ENCODE results near the gene C9orf50. TPM values are rescaled to one million over a fixed set of nuclear protein-coding genes. Genes with fewer than 3 reads are reported as not detected.

Gene C9orf50
- total RNA-seq, 1 experiment from 2014 or later = not detected

DNA sequence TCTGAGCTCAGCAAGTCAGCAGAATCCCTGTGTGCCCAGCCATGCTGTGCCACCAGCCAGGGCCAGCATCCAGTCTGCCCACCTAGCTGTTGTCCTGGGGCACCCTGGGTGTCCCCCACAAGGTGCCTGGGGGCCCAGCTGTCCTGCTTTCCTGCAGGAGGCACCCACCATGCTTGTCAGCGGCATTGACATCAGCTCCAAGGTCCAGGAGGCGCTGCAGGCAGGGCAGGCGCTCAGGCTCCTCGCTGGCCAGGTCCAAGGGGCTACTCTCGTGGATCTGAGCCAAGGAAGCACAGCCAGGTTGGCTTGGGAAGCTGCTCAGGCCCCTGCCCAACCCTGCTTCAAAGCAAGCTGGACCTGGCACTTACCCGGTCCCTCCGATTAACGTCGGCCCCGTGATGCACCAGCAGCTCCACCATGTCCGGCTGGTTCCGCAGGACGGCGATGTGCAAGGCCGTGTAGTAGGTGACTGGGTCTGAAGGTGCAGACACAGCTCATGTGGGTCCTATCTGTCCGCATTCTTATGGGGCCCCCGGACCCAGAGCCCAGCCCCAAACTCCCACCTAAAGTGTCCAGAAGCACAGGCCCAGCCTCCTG lies 18.2 kb upstream of the C9orf50 start:
- no peak for TF ChIP-seq TCF7L2 (IDR thresholded peaks at IDR 0.05; ENCODE audit: low read depth, low read length)
- TF ChIP-seq SIN3A (IDR thresholded peaks at IDR 0.05; ENCODE audit: borderline replicate concordance, insufficient read depth, low read depth, low read length) = no peak
- TF ChIP-seq, protein P1, sequence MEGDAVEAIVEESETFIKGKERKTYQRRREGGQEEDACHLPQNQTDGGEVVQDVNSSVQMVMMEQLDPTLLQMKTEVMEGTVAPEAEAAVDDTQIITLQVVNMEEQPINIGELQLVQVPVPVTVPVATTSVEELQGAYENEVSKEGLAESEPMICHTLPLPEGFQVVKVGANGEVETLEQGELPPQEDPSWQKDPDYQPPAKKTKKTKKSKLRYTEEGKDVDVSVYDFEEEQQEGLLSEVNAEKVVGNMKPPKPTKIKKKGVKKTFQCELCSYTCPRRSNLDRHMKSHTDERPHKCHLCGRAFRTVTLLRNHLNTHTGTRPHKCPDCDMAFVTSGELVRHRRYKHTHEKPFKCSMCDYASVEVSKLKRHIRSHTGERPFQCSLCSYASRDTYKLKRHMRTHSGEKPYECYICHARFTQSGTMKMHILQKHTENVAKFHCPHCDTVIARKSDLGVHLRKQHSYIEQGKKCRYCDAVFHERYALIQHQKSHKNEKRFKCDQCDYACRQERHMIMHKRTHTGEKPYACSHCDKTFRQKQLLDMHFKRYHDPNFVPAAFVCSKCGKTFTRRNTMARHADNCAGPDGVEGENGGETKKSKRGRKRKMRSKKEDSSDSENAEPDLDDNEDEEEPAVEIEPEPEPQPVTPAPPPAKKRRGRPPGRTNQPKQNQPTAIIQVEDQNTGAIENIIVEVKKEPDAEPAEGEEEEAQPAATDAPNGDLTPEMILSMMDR (IDR thresholded peaks at IDR 0.05) = no peak
- TF ChIP-seq POLR2AphosphoS5 (IDR thresholded peaks at IDR 0.05; ENCODE audit: low read depth, low read length) = no peak
- TF ChIP-seq, protein P2, sequence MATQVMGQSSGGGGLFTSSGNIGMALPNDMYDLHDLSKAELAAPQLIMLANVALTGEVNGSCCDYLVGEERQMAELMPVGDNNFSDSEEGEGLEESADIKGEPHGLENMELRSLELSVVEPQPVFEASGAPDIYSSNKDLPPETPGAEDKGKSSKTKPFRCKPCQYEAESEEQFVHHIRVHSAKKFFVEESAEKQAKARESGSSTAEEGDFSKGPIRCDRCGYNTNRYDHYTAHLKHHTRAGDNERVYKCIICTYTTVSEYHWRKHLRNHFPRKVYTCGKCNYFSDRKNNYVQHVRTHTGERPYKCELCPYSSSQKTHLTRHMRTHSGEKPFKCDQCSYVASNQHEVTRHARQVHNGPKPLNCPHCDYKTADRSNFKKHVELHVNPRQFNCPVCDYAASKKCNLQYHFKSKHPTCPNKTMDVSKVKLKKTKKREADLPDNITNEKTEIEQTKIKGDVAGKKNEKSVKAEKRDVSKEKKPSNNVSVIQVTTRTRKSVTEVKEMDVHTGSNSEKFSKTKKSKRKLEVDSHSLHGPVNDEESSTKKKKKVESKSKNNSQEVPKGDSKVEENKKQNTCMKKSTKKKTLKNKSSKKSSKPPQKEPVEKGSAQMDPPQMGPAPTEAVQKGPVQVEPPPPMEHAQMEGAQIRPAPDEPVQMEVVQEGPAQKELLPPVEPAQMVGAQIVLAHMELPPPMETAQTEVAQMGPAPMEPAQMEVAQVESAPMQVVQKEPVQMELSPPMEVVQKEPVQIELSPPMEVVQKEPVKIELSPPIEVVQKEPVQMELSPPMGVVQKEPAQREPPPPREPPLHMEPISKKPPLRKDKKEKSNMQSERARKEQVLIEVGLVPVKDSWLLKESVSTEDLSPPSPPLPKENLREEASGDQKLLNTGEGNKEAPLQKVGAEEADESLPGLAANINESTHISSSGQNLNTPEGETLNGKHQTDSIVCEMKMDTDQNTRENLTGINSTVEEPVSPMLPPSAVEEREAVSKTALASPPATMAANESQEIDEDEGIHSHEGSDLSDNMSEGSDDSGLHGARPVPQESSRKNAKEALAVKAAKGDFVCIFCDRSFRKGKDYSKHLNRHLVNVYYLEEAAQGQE (IDR thresholded peaks at IDR 0.05; ENCODE audit: insufficient read depth in 1 of 2, low read depth in 2 of 2, low read length in 1 of 2) = no peak
- in situ Hi-C loops (cut with HindIII; ENCODE audit: low pct_unique_long_range_greater_than_20kb, low sequenced_read_pairs) (no loop called here), intact Hi-C loops (cut with micrococcal nuclease; ENCODE audit: unreplicated experiment) (no loop called here)
- H3K9me3 ChIP-seq (ENCODE audit: control insufficient read depth, insufficient read depth, low read depth, low read length) = no peaks in the 10 kb centered on the region
- no peak for ATAC-seq
- DNase-seq (ENCODE audit: low read depth, low spot score) = no peak
- ChIA-PET POLR2A (no interaction called here), CTCF (interaction anchor here (1.1 kb wide), 1 partner anchor 30 kb away, joined by 3 read pairs; no protein-coding TSS in a partner anchor)
- BruUV-seq (replicated peaks) = no TSS peak
- H3K36me3 ChIP-seq (ENCODE audit: control insufficient read depth, insufficient read depth, low read length) = no peaks in the 10 kb centered on the region; the same call in 1 of the 2 replicates
- H3K4me1 ChIP-seq (ENCODE audit: control insufficient read depth, insufficient read depth, low read length) = no peaks in the 10 kb centered on the region
- H3K27me3 ChIP-seq (ENCODE audit: control insufficient read depth, insufficient read depth, low read length) = no peaks in the 10 kb centered on the region
- no peak overlapping the region for H3K4me3 ChIP-seq (ENCODE audit: low read depth in 2 of 2, low read length in 2 of 2)
- no peak overlapping the region for H3K27ac ChIP-seq (ENCODE audit: low read length)

DNA sequence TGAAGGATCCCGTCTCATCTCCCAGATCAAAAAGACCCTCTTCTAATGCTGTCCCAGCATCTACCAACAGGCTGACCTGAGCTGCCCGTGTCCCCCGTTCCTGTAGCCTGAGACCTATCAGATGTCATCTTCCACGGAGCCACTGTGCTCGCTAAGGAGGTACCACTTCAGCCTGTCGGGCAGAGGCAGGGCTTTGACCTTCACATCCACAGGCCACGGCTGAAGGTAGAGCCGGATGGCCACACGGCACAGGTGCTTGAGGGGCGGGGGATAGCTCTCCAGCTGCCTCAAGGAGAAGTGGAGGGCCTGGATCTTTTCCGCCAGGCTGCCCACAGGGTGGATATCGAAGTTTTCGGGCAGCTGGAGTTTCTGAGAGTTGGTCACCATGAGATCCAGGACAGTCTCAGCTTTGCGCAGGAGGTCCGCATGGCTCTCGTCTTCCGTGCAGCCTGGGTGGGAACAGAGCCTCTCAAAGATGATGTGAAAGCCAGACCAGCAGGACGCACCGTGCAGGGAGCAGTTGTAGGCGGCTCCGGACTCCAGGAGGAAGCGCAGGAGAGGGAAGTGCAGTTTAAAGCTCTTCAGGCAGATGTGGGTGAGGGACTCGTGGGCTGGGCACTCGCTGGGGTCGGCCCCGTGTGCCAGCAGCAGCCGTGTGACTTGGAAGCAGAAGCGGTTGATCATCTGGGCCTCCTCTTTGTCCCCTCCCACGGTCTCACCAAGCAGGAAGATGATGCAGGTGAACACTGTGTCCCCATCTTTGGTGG lies 17.0 kb upstream of the C9orf50 start:
- CTCF ChIA-PET = interaction anchor here (0.6 kb wide), 1 partner anchor 338 kb away, joined by 5 read pairs; no protein-coding TSS in a partner anchor
- H3K36me3 ChIP-seq (ENCODE audit: control insufficient read depth, insufficient read depth, low read length) = no peaks in the 10 kb centered on the region; the same call in 1 of the 2 replicates
- no peaks in the 10 kb centered on the region for H3K4me1 ChIP-seq (ENCODE audit: control insufficient read depth, insufficient read depth, low read length)
- DNase-seq (ENCODE audit: low read depth, low spot score) = no peak
- ATAC-seq = no peak
- no peaks in the 10 kb centered on the region for H3K27me3 ChIP-seq (ENCODE audit: control insufficient read depth, insufficient read depth, low read length)
- intact Hi-C loops (cut with micrococcal nuclease; ENCODE audit: unreplicated experiment) (no loop called here), in situ Hi-C loops (cut with HindIII; ENCODE audit: low pct_unique_long_range_greater_than_20kb, low sequenced_read_pairs) (no loop called here)
- POLR2A ChIA-PET = interaction anchor here (0.6 kb wide), 1 partner anchor 15 kb away, joined by 4 read pairs; no protein-coding TSS in a partner anchor
- BruUV-seq (replicated peaks) = TSS peak; percentile 26
- H3K4me3 ChIP-seq (ENCODE audit: low read depth in 2 of 2, low read length in 2 of 2) = no peak overlapping the region
- H3K9me3 ChIP-seq (ENCODE audit: control insufficient read depth, insufficient read depth, low read depth, low read length) = no peaks in the 10 kb centered on the region
- no peak overlapping the region for H3K27ac ChIP-seq (ENCODE audit: low read length)
- TF ChIP-seq, protein P2 (IDR thresholded peaks at IDR 0.05; ENCODE audit: insufficient read depth in 1 of 2, low read depth in 2 of 2, low read length in 1 of 2) = no peak
- no peak for TF ChIP-seq SIN3A (IDR thresholded peaks at IDR 0.05; ENCODE audit: borderline replicate concordance, insufficient read depth, low read depth, low read length)
- no peak for TF ChIP-seq POLR2AphosphoS5 (IDR thresholded peaks at IDR 0.05; ENCODE audit: low read depth, low read length)
- no peak for TF ChIP-seq TCF7L2 (IDR thresholded peaks at IDR 0.05; ENCODE audit: low read depth, low read length)
- TF ChIP-seq, protein P1 (IDR thresholded peaks at IDR 0.05) = no peak

Measured in Panc1 (cell line).